ENCODE measurements around the gene HPCAL1.

DNA sequence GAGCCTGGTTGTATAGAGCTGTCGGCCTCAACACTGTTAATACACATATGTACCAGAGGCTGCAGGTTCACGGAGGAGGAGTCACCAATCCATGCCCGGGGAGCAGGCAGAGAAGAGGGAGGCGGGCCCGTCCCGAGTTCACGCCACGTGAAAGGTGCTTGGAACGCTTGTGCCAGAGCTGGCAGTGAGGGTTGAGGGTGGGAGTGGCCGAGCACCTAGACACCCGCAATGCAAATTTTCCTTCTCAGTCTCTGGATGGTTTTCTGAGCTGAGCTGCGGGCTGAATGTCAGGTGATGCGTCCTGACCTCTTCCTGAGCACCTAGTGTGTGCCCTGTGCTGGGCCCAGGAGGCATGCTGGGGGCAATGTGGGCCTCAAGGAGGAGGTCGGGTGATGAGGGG lies 93.2 kb downstream of the HPCAL1 start:
- TF ChIP-seq, protein P1, sequence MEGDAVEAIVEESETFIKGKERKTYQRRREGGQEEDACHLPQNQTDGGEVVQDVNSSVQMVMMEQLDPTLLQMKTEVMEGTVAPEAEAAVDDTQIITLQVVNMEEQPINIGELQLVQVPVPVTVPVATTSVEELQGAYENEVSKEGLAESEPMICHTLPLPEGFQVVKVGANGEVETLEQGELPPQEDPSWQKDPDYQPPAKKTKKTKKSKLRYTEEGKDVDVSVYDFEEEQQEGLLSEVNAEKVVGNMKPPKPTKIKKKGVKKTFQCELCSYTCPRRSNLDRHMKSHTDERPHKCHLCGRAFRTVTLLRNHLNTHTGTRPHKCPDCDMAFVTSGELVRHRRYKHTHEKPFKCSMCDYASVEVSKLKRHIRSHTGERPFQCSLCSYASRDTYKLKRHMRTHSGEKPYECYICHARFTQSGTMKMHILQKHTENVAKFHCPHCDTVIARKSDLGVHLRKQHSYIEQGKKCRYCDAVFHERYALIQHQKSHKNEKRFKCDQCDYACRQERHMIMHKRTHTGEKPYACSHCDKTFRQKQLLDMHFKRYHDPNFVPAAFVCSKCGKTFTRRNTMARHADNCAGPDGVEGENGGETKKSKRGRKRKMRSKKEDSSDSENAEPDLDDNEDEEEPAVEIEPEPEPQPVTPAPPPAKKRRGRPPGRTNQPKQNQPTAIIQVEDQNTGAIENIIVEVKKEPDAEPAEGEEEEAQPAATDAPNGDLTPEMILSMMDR (IDR thresholded peaks at IDR 0.05) = no peak
- TF ChIP-seq POLR2AphosphoS5 (IDR thresholded peaks at IDR 0.05) (no peak), POLR2A (IDR thresholded peaks at IDR 0.05) (no peak)

Data from prostate gland (tissue), 2 donors.